Astrocyte (in vitro differentiated cells and primary cell): Measurements from ENCODE around the gene PDE8A. TPM values are rescaled to one million over a fixed set of nuclear protein-coding genes. Genes with fewer than 3 reads are reported as not detected.

ENCODE experiments used
- DNase-seq: peaks from one replicate; pipeline ENCODE4 v3.0.0-alpha.2; 2010; ENCODE audit warnings: low read depth
- FAIRE-seq: peaks from 2 replicates; lab custom pipeline; 2011; peaks lifted over from hg19 to GRCh38; lab: Jason Lieb, UNC
- H2AFZ ChIP-seq: 2 replicates; pipeline ENCODE4 v1.6.0; 2012; ENCODE audit warnings: low read depth, low read length, inconsistent platforms
- H3K27ac ChIP-seq: 2 replicates; pipeline ENCODE4 v1.5.1; 2011; ENCODE audit warnings: low read depth, low read length, inconsistent platforms
- H3K27me3 ChIP-seq: 2 replicates; pipeline ENCODE4 v1.6.0; 2011; ENCODE audit warnings: low read length, inconsistent platforms; ENCODE audit not compliant: insufficient read depth
- H3K36me3 ChIP-seq: 2 replicates; pipeline ENCODE4 v1.5.1; 2011; ENCODE audit warnings: low read length, inconsistent platforms; ENCODE audit not compliant: insufficient read depth
- H3K4me1 ChIP-seq: 2 replicates; pipeline ENCODE4 v1.5.1; 2011; ENCODE audit warnings: low read length, inconsistent platforms; ENCODE audit not compliant: insufficient read depth
- H3K4me2 ChIP-seq: 2 replicates; pipeline ENCODE4 v1.6.0; 2012; ENCODE audit warnings: low read length, inconsistent platforms
- H3K4me3 ChIP-seq: 2 replicates; pipeline ENCODE4 v1.5.1; 2011; ENCODE audit warnings: low read depth, mild to moderate bottlenecking, low read length, inconsistent platforms; ENCODE audit not compliant: insufficient read depth
- H3K79me2 ChIP-seq: 2 replicates; pipeline ENCODE4 v1.6.0; 2012; ENCODE audit warnings: mild to moderate bottlenecking, low read length, inconsistent platforms; ENCODE audit not compliant: insufficient read depth
- H3K9ac ChIP-seq: 2 replicates; pipeline ENCODE4 v1.6.0; 2012; ENCODE audit warnings: mild to moderate bottlenecking, low read length, inconsistent platforms
- H3K9me3 ChIP-seq: 2 replicates; pipeline ENCODE4 v1.5.1; 2012; ENCODE audit warnings: low read depth, mild to moderate bottlenecking, low read length, inconsistent platforms; ENCODE audit not compliant: insufficient read depth
- H4K20me1 ChIP-seq: 2 replicates; pipeline ENCODE4 v1.6.0; 2012; ENCODE audit warnings: low read length, inconsistent platforms; ENCODE audit not compliant: insufficient read depth
- H3K27ac Mint-ChIP-seq: one replicate; pipeline ENCODE4 v1.8.0; 2021; ENCODE audit warnings: mild to moderate bottlenecking, mixed read lengths; ENCODE audit not compliant: unreplicated experiment
- H3K27me3 Mint-ChIP-seq: one replicate; pipeline ENCODE4 v1.8.0; 2021; ENCODE audit warnings: low read depth, mixed read lengths; ENCODE audit not compliant: unreplicated experiment
- H3K36me3 Mint-ChIP-seq: one replicate; pipeline ENCODE4 v1.8.0; 2021; ENCODE audit warnings: low read depth, mixed read lengths; ENCODE audit not compliant: unreplicated experiment
- H3K4me1 Mint-ChIP-seq: one replicate; pipeline ENCODE4 v1.8.0; 2021; ENCODE audit warnings: low read depth, mixed read lengths; ENCODE audit not compliant: unreplicated experiment
- H3K4me3 Mint-ChIP-seq: one replicate; pipeline ENCODE4 v1.8.0; 2021; ENCODE audit warnings: mild to moderate bottlenecking, moderate library complexity, mixed read lengths; ENCODE audit not compliant: unreplicated experiment
- H3K9me3 Mint-ChIP-seq: one replicate; pipeline ENCODE4 v1.8.0; 2021; ENCODE audit warnings: mild to moderate bottlenecking, mixed read lengths; ENCODE audit not compliant: unreplicated experiment
- CTCF ChIP-seq: IDR thresholded peaks from 2 replicates; pipeline ENCODE4 v1.5.1; 2011; ENCODE audit warnings: low read depth, mild to moderate bottlenecking, inconsistent platforms, low read length, moderate library complexity; ENCODE audit not compliant: insufficient read depth
- EZH2 ChIP-seq: IDR thresholded peaks from 2 replicates; pipeline ENCODE4 v1.6.1; 2012; ENCODE audit warnings: mild to moderate bottlenecking, low read length, inconsistent platforms; ENCODE audit not compliant: insufficient read depth
- total RNA-seq: library from RNA; stranded (reverse); gene quantifications from 2 replicates; pipeline ENCODE4 v1.2.1, GENCODE V29; 2021

Gene PDE8A
- total RNA-seq, 1 donor from 2014 or later: 18.0 TPM

- H3K79me2 ChIP-seq: no peaks in the 10 kb centered on the region
- no peak overlapping the region for H3K27ac Mint-ChIP-seq
- H3K27ac ChIP-seq: no peak overlapping the region
- DNase-seq (peak; percentile 12), FAIRE-seq (no peak)
- H3K9me3 Mint-ChIP-seq: peaks cover 3% of the 10 kb centered on the region
- H3K4me3 Mint-ChIP-seq: no peak overlapping the region
- no peaks in the 10 kb centered on the region for H3K9me3 ChIP-seq
- H3K4me2 ChIP-seq: no peak overlapping the region
- H3K27me3 Mint-ChIP-seq: no peaks in the 10 kb centered on the region
- H3K4me3 ChIP-seq: no peak overlapping the region
- TF ChIP-seq EZH2 (no peak), CTCF (no peak)
- H4K20me1 ChIP-seq: no peaks in the 10 kb centered on the region
- H3K36me3 Mint-ChIP-seq: peaks cover 15% of the 10 kb centered on the region
- H3K9ac ChIP-seq: no peak overlapping the region
- no peak overlapping the region for H2AFZ ChIP-seq
- H3K4me1 Mint-ChIP-seq: no peaks in the 10 kb centered on the region
- H3K36me3 ChIP-seq: no peaks in the 10 kb centered on the region
- no peaks in the 10 kb centered on the region for H3K4me1 ChIP-seq
- no peaks in the 10 kb centered on the region for H3K27me3 ChIP-seq
Measured at GRCh38 chr15:85073556-85074194, 92.0 kb downstream of the PDE8A start.

- Histone ChIP-seq H3K27ac (no peak overlapping the region), H3K4me1 (no peaks in the 10 kb centered on the region), H3K27me3 (no peaks in the 10 kb centered on the region), H3K36me3 (peaks cover 11% of the 10 kb centered on the region), H4K20me1 (no peaks in the 10 kb centered on the region), H3K4me2 (no peak overlapping the region), H3K9ac (no peak overlapping the region), H3K4me3 (no peak overlapping the region), H3K9me3 (no peaks in the 10 kb centered on the region), H2AFZ (no peak overlapping the region), H3K79me2 (no peaks in the 10 kb centered on the region)
- no peak for TF ChIP-seq EZH2
- TF ChIP-seq CTCF: no peak
- peaks cover 14% of the 10 kb centered on the region for H3K36me3 Mint-ChIP-seq
- H3K27ac Mint-ChIP-seq: no peak overlapping the region
- FAIRE-seq (no peak), DNase-seq (no peak)
- H3K27me3 Mint-ChIP-seq: no peaks in the 10 kb centered on the region
- H3K4me3 Mint-ChIP-seq: no peak overlapping the region
- H3K4me1 Mint-ChIP-seq: no peaks in the 10 kb centered on the region
- peaks cover 2% of the 10 kb centered on the region for H3K9me3 Mint-ChIP-seq
Measured at GRCh38 chr15:85086855-85087254, 105.2 kb downstream of the PDE8A start.

GRCh38 chr15:85088300-85088699 is 106.6 kb downstream of the PDE8A start:
- Histone ChIP-seq H2AFZ (no peak overlapping the region), H3K4me1 (no peaks in the 10 kb centered on the region), H3K9me3 (no peaks in the 10 kb centered on the region), H3K27ac (no peak overlapping the region), H3K4me3 (no peak overlapping the region), H3K36me3 (peaks cover 15% of the 10 kb centered on the region), H3K4me2 (no peak overlapping the region), H3K9ac (no peak overlapping the region), H4K20me1 (no peaks in the 10 kb centered on the region), H3K79me2 (no peaks in the 10 kb centered on the region), H3K27me3 (no peaks in the 10 kb centered on the region)
- H3K36me3 Mint-ChIP-seq: peaks cover 23% of the 10 kb centered on the region
- no peak for TF ChIP-seq CTCF
- TF ChIP-seq EZH2: no peak
- H3K9me3 Mint-ChIP-seq: peaks cover 2% of the 10 kb centered on the region
- DNase-seq (no peak), FAIRE-seq (no peak)
- H3K27ac Mint-ChIP-seq: no peak overlapping the region
- H3K27me3 Mint-ChIP-seq: no peaks in the 10 kb centered on the region
- no peak overlapping the region for H3K4me3 Mint-ChIP-seq
- H3K4me1 Mint-ChIP-seq: no peaks in the 10 kb centered on the region
